NOMO-1 treated with DMSO at 0.1 percent for 48 hours (cell line): ENCODE data around the gene RNF217.

Source experiments
- DNase-seq: peaks from one replicate; lab custom pipeline; 2025; ENCODE audit not compliant: unreplicated experiment; lab: John Stamatoyannopoulos, UW

Gene RNF217

DNA sequence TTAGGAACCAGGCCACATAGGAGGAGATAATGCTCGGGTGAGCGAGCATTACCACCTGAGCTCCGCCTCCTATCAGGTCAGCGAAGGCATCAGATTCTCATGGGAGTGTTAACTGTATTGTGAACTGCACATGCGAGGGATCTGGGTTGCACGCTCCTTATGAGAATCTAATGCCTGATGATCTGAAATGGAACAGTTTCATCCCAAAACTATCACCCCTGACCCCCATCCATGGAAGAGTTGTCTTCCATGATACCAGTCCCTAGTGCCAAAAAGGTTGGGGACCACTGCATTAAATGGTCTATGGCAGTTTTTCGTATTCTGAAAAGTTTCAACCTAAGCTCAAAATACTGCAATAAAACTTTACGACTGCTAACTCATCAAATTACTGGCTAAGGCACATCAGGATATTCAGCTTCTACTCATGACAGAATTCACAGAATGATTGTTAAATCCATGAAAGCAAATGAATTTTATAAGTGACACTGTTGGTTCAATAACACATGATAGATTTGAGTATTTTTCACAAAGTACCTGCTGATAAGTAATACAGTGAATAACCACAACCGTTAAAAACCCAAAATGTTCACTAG lies 25.9 kb downstream of the RNF217 start:
- DNase-seq = no peak

DNA sequence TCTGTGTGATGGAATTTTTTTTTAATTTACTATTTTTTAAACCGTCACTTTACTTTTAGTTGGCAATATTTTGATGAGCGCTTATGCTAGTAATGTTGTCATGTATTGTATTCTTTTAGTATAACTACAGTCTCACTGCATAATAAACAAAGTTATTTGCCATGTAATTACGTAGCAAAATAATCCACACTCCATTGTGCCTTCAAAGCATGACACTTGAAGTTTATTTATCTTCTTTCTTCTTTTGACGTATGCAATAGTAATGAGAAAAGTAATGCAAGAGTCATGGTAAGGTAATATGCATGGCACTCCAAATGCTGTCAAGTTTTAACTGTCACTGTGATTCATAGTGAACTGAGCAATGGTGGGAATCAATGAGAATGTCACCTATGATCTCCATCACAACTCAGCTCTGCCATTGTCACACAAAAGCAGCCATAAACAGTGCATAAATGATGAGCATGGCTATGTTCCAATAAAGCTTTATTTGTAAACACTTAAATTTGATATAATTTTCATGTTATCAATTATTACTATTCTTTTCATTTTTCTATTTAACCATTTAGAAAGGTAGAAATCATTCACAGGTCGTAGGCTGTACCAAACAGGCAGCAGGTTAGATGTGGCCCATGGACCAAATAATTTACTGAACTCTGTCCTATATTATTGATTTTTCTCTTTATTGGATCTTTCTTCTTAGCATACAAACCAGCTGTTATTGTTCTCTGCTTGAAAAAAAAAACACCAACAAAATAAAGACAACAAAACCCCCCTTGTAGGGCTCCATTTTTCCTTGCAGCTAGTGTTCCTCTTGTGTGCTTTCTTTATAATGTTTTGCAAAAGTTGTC lies 27.1 kb downstream of the RNF217 start:
- no peak for DNase-seq

DNA sequence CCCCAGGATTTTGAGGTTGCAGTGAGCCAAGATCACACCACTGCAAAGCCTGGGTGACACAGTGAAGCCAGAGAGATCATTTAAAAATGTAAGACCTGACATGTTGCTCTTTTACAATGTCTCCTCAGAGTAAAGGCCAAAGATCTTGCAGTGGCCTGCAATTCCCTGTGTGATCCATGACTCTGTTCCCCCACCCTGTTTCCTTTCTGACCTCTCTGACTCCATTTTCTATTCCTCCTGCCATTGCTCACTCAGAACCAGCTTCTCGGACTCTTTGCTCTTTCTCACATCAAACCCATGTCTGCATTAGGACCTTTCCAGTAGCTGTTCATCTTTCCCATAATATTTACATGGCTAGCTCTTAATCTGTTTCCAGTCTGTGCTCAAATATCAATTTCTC lies 28.8 kb downstream of the RNF217 start:
- no peak for DNase-seq

DNA sequence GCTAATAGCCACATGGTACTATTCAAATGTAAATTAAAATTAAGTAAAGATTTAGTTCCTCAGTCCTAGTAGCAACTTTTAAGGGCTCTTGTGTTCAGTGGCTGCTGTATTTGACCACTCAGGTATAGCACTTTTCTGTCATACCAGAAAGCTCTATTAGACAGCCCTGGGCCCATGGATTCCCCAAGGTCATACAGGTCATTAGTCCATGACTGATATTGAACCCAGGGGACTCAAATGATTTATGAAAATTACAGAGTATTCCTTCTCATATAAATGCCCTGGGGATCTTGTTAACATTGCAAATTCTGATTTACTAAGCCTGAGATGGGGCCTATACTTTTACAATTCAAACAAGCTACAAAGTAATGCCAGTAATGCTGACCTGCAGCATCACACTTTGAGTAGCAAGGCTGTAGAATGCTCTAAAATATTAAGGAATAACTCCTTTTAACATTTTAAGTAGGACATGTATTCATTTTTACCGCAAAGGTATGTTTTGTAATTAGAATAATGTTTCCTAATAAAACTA lies 29.6 kb downstream of the RNF217 start:
- no peak for DNase-seq

DNA sequence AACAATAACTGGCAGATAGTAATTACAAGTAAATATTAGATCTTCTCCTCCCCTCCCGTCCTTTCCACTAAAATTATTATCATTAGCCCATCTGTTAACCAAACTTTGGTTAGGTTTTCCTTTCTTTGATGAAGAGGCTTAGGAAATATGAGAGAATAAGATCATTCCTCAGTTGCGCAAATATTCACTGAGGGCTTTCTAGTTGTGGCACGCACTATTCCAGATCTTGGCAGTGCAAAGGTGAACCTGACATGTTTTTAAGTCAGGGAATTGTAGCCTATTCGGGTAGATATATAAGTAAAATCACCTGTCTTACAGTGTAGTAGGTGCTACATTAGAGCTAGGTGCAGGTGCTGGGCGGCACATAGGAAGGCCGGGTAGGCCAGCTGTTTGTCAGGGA lies 31.1 kb downstream of the RNF217 start:
- DNase-seq = no peak

DNA sequence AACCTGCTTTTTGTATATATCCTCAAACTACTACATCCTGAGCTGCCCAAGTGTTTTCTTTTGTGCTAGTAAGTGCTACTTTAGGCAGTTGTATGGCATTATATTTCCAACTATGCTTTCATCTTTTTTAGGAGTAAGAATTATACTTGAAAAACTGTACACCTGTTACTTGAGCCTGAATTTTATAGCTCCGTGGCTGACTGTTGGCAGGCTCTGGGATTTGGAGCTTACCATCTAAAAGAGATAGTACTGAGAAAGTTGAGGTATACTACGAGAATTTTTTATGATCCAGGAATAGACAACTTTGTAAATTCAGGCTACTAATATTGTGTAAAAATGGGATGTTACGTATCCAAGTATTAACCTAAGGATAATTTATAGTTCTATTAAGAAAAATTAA lies 32.4 kb downstream of the RNF217 start:
- no peak for DNase-seq

DNA sequence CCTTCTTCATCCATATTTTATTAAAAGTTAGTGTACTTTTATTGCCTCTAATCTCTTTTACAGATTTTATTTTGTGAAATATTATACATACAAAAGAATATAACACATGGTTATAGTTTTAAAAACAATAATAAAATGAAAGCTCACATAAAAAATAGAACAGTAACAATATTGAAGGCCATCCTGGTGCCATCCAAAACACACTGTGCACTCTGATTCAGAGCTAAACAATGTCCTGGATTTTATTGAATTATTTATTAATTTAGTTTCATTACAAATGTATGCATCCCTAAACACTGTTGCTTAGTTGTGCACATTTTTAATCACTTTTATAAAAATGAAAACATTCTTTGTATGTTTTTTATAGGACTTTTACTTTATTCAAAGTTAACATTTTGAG lies 32.9 kb downstream of the RNF217 start:
- DNase-seq = no peak

DNA sequence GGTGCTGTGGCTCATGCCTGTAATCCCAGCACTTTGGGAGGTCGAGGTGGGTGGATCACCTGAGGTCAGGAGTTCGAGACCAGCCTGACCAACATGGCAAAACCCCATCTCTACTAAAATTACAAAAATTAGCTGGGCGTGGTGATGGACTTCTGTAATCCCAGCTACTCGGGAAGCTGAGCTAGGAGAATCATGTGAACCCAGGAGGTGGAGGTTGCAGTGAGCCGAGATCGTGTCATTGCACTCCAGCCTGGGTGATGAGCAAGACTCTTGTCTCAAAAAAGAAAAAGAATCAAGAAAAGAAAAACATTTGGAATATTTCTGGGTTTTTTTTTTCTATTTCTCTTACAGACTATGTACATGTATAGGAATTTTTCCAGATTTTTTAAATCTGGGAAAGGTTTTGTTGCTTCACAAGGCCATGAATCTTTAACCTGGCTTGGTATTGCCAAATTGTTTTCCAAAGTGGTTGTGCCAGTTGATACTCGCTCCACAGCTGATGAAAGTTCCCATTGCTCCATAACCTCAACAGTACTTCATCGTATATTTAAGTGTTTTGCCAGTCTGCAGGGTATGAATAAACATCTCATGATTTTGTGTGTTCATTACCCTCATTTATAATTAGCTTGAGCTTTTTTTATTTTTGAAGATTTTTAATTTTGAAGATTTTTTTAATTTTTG lies 33.5 kb downstream of the RNF217 start:
- no peak for DNase-seq

DNA sequence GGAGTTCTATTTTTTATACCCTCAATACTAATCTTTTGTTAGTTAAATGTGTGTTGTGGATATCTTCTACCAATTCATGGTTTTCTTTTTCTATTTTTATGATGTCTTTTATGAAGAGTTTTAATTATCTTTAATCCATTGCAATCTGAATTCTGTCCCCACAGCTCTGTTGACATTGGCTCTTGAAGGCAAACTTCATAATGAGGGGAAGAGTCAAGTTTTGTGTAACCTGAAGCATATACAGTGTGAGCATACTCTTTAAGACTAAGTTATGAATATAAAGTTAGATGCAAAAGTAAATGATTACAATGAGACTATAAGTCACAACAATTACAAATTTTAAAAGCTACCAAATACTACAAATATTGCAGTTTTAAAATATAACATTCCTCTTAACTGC lies 34.2 kb downstream of the RNF217 start:
- no peak for DNase-seq

DNA sequence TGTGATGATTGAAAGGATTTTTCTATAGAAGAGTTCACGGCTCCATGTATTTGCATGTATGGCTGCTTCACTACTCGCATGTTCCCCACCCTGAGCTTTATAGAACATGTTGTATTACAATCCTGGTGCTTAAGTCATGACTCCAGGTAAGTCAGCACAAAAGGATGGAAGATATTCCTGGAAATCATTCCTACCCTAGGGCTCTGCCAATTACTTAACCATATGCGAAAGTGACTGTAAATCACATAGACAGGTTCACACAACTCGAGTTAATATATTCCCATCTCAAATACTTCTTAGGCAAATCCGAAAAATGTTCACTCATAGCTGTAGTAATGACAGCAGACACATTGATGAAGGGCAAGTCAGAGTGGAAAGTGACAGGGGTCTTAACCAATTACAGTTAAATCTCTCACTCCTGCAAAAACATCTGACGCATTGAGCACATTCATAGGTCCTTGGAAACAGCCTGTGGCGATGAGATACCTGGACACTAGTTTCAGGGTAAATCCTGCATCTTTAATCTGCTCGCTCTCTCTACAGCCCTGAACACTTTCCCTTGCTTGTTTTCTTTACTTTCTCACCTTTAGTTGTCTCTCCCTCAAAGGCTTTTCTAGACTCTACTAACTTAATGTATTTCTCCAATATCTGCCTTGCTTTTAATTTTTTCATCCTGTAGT lies 35.1 kb downstream of the RNF217 start:
- DNase-seq = no peak

DNA sequence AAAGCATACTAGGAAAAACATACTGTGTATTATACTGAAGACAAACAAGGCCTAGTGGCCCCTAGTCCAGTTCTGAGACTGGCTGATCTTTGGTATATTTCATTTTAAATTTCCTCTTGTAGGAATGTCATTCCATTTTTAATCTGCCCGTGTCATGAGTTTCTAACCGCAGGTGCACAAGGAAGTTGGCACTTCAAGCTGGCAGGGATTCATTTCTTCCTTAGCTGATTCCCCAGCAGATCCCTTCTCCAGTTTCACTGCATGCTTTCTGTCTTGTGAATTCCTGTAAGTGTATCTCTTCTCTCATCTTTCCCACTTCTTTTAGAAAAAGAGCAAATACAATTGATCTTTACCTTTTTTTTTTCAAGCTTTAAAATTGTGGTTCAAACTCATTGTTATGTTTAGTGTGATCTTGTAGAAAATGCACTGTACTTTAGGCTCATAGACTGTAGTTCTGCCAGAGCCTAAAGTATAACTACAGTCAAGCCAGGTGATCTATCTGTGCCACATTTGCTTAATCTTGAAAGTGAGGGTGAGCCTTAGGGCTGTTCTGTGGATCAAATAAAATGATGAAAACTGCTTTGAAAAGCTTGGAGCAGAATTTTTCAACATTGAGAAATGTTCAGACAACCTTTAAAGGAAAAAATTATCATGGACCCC lies 37.0 kb downstream of the RNF217 start:
- no peak for DNase-seq

DNA sequence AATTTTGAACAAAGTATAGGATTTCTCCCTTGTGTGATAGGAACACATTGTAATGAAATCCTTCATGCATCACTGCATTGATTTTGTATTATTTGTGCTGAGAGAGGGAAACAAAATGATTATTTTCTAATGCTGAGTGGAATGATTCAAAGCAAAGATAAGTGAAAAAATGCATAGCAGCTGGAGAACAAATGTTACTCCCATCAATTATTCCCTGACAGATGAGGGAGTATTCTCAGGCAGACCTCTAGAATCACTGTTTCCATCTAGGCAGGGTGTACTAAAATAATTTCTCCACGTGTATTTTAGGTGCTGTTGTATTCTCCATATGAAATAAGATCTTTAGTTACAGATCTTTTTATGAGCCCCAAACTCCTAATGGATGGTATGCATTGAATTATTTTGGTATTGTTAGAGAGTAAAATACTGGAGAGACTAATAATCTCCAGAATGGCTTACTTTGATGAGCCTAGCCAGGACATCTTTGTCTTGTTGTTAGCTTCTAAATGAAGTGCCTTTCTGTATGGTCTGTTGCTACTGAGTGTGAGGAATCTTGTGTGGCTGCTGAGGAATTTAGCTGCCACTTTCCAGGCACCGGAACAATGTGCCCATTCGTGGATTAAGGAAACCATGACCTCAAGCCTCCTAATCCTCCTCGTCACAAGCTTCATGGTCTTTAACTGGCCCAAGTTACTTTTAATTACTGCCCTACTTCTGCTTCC lies 39.6 kb downstream of the RNF217 start:
- DNase-seq = no peak

DNA sequence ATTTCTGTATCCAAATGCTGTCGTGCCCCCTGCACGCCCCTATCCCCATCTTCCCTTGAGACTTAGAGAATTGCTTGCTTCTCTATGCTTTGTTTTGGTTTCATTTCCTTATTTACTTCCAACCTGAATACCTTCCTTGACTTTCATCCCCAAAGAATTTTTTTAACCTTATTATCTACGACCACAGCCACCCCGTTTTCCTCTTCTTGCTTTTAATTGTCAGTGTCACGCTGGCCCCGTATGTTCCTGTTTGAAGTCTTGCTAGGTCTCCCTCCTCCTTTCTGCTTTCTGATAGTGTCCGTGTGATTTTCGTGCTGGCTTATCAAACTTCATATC lies 40.1 kb downstream of the RNF217 start:
- DNase-seq = peak; percentile 30

DNA sequence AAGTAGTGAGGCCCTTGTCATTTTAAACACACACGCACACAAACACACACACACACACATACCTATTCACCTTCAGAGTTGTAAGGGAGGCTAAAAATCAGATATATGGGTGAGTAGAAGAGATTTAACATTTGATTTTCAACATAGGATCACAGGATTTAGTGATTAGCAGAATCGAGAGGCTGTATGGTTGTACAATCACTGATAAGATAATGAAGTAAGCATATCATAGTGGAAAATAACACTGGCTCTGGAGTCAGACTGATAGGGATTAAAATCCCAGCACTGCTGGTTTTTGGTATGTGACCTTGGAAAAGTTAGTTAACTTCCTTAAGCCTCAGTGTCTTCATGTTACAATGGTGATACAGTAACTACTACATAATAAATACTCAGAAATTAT lies 40.8 kb downstream of the RNF217 start:
- no peak for DNase-seq

DNA sequence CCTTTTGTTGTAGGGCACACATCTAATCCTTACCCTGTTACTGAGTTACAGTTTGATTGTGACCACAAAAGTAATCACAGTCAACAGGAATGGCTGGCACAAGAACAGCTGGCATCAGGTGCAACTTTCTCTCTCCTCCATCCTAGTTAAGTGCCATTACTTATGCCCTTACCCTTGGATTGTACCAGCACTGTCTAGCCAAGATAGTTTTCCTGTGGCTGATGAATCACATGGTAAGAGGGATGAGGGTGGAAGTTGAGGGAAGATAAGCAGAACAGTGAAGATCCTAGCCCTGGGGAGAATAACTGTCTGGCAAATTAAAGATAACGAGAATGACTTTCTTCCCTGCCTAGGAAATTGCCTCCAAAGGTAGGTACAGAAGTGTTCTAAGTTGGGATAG lies 42.0 kb downstream of the RNF217 start:
- DNase-seq = no peak

DNA sequence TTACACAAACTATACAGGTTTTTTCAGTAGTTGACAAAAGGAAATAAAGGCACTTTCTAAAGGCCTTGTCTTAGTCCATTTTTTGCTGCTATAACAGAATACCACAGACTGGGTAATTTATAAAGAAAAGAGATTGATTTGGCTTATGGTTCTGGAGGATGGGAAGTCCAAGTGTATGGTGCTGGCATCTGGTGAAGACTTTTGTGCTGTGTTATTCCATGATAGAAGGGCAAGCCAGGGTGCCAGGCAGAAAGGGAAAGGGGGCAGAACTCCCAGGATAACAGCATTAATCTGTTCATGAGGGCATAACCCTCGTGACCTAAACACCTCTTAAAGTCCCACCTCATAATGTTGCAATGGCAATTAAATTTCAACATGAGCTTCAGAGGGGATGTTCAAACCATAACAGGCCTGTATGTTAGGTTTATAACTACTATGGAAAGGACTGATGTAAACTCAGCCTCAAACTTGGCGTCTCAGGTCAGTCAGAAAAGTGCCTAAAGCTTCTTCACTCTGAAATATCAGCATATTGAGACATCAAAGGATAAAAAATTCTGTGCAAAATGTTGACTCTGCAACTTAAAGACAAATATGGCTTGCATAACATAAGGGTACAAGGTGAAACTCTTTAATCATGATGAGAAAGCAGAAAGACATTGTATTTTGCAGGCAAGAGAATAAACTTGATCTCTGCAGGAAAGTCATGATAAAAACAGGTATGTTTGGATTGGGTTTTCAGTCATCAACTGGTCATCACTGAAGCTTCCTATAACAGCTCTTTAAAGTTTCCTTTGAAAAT lies 42.8 kb downstream of the RNF217 start:
- DNase-seq = no peak

DNA sequence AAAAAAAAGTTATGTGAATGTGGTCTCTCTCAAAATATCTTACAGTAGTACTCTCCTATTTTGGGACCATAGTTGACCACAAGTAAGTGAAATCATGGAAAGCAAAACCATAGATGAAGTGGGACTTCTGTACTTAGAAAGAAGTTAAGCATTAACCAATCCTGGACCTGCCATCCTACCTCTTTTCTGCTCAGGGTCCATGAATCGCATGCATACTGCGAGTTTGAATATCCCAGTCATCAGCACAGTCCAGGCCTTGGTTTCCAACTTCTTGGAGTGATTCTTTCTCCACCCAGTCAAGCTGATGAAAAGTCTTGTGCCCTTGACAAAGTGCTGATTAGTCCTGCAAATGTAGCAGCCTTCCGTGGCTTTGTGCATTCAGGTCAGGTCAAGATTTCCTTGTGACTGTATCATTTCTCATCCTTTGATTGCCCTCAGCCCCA lies 46.0 kb downstream of the RNF217 start:
- DNase-seq = no peak

DNA sequence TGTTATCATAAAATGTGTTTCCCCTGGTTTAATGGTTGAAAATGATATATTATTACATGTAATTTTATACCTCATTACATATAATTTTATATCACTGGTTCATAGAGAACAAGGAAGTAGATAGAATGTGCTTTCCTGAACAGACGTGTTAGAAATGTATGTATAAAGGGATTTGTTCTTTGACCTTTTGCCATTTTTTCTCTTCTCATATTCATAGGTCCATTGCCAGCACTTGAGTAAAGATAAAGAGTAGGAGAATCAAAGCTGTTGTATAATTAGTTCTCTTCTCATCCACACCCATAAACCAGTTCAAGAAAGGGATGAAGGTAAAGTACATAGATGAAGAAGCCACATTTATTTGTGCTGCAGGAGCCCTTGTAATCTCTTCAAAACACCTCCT lies 46.7 kb downstream of the RNF217 start:
- DNase-seq = no peak

DNA sequence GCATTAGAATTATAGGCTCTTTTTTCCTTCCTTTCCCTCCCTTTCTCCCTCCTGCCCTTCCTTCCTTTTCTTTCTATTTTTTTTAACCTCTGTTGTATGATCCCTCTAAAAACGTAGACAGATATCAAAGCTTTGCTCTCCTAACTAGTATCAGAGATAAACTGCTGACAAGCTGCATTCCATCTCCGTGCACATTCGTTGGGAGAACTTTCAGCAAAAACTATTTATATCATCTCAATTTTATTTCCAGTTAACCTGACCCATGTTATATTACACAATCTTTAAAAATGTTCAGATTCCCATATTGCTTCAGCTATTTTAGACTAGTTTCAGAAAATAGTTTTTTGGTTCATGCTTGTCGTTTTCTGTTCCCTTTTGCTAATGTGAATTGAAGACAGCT lies 47.3 kb downstream of the RNF217 start:
- no peak for DNase-seq
